Mesendoderm (in vitro differentiated cells): Measurements from ENCODE around the gene GBA2.

Experiments
- DNase-seq: peaks from one replicate; pipeline ENCODE4 v3.0.0; 2013
- H2AK5ac ChIP-seq: 2 replicates; pipeline ENCODE4 v1.6.1; 2013; ENCODE audit warnings: low read length, inconsistent platforms
- H2BK120ac ChIP-seq: 2 replicates; pipeline ENCODE4 v1.6.1; 2013; ENCODE audit warnings: low read depth, mild to moderate bottlenecking, low read length, moderate library complexity, mixed read lengths
- H2BK15ac ChIP-seq: replicated peaks from 2 replicates; pipeline ENCODE4 v1.6.1; 2013; ENCODE audit warnings: low read depth, mild to moderate bottlenecking, moderate library complexity
- H2BK5ac ChIP-seq: 2 replicates; pipeline ENCODE4 v1.6.1; 2013; ENCODE audit warnings: low read length, inconsistent platforms
- H3K18ac ChIP-seq: 2 replicates; pipeline ENCODE4 v1.6.1; 2013; ENCODE audit warnings: mild to moderate bottlenecking, low read length, mixed read lengths
- H3K23ac ChIP-seq: one replicate; pipeline ENCODE4 v1.6.1; 2013; ENCODE audit warnings: low read length
- H3K27ac ChIP-seq: 2 replicates; pipeline ENCODE4 v1.5.1; 2013; ENCODE audit warnings: low read depth, mild to moderate bottlenecking, inconsistent platforms, low read length, moderate library complexity
- H3K27me3 ChIP-seq: 2 replicates; pipeline ENCODE4 v1.6.1; 2013; ENCODE audit warnings: low read length, control low read depth, mild to moderate bottlenecking, inconsistent platforms; ENCODE audit not compliant: insufficient read depth, poor library complexity
- H3K36me3 ChIP-seq: 2 replicates; pipeline ENCODE4 v1.6.1; 2013; ENCODE audit warnings: low read length, inconsistent platforms; ENCODE audit not compliant: control insufficient read depth, insufficient read depth
- H3K4ac ChIP-seq: one replicate; pipeline ENCODE4 v1.6.1; 2013; ENCODE audit warnings: low read depth, mild to moderate bottlenecking, low read length, moderate library complexity
- H3K4me1 ChIP-seq: 2 replicates; pipeline ENCODE4 v1.6.1; 2013; ENCODE audit warnings: low read depth, low read length, inconsistent platforms; ENCODE audit not compliant: control insufficient read depth
- H3K4me2 ChIP-seq: 2 replicates; pipeline ENCODE4 v1.6.1; 2013; ENCODE audit warnings: low read length
- H3K4me3 ChIP-seq: 2 replicates; pipeline ENCODE4 v1.5.1; 2013; ENCODE audit warnings: mild to moderate bottlenecking, low read length
- H3K56ac ChIP-seq: one replicate; pipeline ENCODE4 v1.6.1; 2013; ENCODE audit warnings: low read length
- H3K79me1 ChIP-seq: 2 replicates; pipeline ENCODE4 v1.6.1; 2013; ENCODE audit warnings: low read length, inconsistent platforms
- H3K79me2 ChIP-seq: 2 replicates; pipeline ENCODE4 v1.6.1; 2013; ENCODE audit warnings: mild to moderate bottlenecking, low read length; ENCODE audit not compliant: control insufficient read depth, insufficient read depth
- H3K9ac ChIP-seq: 2 replicates; pipeline ENCODE4 v1.6.1; 2013; ENCODE audit warnings: low read length, inconsistent platforms
- H4K5ac ChIP-seq: one replicate; pipeline ENCODE4 v1.6.1; 2013; ENCODE audit warnings: low read length
- H4K8ac ChIP-seq: one replicate; pipeline ENCODE4 v1.6.1; 2013; ENCODE audit warnings: low read depth, mild to moderate bottlenecking, control low read depth, low read length, moderate library complexity
- WGBS: extraction: QIAGEN DNeasy Blood & Tissue Kit; methylation state at CpG from one replicate; pipeline ENCODE4 v1.1.7; 2013; ENCODE audit warnings: low lambda C conversion rate, missing lambda C conversion rate; ENCODE audit not compliant: insufficient coverage; ENCODE audit errors: extremely low coverage; 5-methylcytosine and 5-hydroxymethylcytosine counted together

Gene GBA2

DNA sequence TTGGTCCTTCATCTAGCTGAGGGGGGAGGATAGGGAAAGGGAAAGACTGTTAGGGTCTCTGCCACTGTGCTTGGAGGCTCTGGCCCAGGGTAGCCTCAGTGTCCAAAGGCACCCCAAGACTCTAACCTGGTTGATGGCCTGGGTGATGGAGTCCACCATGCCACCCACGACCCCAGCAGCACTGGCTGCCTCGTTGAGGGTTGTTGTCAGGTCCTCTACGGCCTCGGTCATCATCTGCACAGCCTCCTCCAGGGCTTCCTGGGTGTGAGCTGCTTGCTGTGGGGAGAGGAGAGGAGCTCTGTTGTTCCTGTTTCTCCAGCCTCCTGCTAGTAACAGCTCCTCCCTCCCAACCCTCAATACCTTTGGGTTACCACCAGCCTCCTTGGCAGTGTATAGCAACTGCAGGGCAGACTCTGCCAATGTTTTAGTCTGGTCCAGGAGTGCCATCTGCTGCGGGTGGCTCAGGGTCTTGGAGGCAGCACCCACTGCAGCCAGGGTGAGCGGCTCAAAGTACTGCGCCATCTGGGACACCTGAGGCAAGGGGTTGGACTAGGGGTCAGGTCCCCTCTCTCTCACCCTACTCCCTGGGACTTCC is 43.1 kb downstream of the GBA2 start:
- no peak overlapping the region for H3K4me2 ChIP-seq
- no peak overlapping the region for H3K9ac ChIP-seq
- peaks cover 47% of the 10 kb centered on the region for H3K36me3 ChIP-seq
- no peak overlapping the region for H3K4ac ChIP-seq
- H2BK15ac ChIP-seq: no peak overlapping the region
- no peak overlapping the region for H2BK5ac ChIP-seq
- H3K27me3 ChIP-seq: no peaks in the 10 kb centered on the region
- no peak overlapping the region for H2AK5ac ChIP-seq
- no peak overlapping the region for H4K8ac ChIP-seq
- WGBS: no CpG with 5 or more reads among the region's 7 CpGs
- DNase-seq: no peak
- no peak overlapping the region for H2BK120ac ChIP-seq
- H3K56ac ChIP-seq: no peak overlapping the region
- H4K5ac ChIP-seq: no peak overlapping the region
- H3K79me1 ChIP-seq: no peaks in the 10 kb centered on the region
- no peaks in the 10 kb centered on the region for H3K79me2 ChIP-seq
- no peak overlapping the region for H3K23ac ChIP-seq
- H3K18ac ChIP-seq: no peak overlapping the region
- no peak overlapping the region for H3K27ac ChIP-seq
- no peak overlapping the region for H3K4me3 ChIP-seq
- no peaks in the 10 kb centered on the region for H3K4me1 ChIP-seq

DNA sequence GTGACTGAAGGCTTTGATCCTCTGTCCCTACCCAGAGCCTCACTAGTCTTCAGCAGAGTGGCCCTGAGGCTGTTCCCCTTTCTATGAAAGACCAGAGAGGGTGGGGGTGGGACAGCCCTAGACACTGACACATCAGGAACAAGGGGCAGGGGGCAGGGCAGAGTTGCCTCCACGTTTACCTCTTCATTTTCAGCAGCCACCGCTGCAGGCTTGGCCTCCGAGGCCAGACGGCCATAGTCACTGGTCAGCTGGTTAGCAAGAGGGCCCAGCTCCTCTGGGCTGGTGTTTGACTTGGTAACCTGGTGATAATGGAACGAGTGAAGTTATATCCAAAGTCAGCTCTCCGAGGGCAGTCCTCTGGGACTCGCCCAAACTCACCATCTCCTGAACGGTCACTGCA is 43.7 kb downstream of the GBA2 start:
- Histone ChIP-seq H3K4me1 (no peaks in the 10 kb centered on the region), H2BK120ac (no peak overlapping the region), H3K9ac (no peak overlapping the region), H3K79me2 (no peaks in the 10 kb centered on the region), H3K4ac (no peak overlapping the region), H3K36me3 (peaks cover 47% of the 10 kb centered on the region), H3K23ac (no peak overlapping the region), H3K4me2 (no peak overlapping the region), H2AK5ac (no peak overlapping the region), H4K5ac (no peak overlapping the region), H2BK15ac (no peak overlapping the region), H3K18ac (no peak overlapping the region), H3K56ac (no peak overlapping the region), H2BK5ac (no peak overlapping the region), H3K4me3 (no peak overlapping the region), H3K27ac (no peak overlapping the region), H4K8ac (no peak overlapping the region), H3K27me3 (no peaks in the 10 kb centered on the region), H3K79me1 (no peaks in the 10 kb centered on the region)
- no peak for DNase-seq
- no CpG with 5 or more reads among the region's 8 CpGs for WGBS

DNA sequence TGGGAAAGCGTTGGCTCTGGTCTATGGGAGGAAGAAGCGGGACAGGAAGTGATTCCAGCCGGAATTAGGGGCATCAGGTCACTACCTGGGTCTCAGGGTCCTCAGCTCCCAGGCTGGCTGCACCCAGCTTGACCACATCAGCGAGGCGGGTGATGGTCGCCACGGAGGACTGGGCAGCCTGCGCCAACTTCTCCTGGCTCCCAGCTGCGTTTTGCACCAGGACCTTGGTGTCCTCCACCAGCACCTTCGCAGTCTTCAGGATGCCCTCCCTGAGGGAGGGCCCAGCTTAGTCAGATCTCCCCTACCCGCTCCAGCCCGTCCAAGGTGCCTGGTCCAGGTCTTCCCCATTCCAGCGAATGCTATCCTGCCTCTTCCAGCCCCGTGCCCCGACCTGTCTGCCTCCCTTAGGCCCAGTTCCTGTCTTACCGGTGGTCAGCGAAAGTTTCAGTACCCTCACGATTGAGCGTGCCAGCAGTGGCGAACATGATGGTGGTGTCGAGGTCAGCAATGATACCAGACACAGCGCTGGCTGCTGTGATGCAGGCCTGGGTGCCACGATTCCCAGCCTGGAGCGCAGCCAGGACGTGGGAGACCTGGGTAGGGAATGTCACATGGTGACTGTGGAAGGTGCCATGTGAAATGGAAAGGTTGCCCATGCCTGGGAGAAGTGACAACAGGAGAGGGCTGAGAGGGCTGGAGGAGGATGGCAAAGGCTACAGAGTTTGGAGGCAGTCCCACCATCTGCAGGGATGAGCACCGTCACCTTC is 44.9 kb downstream of the GBA2 start:
- DNase-seq: no peak
- H3K9ac ChIP-seq: no peak overlapping the region
- peaks cover 53% of the 10 kb centered on the region for H3K36me3 ChIP-seq
- no peak overlapping the region for H3K4me3 ChIP-seq
- H2BK120ac ChIP-seq: no peak overlapping the region
- H3K56ac ChIP-seq: no peak overlapping the region
- no peak overlapping the region for H3K18ac ChIP-seq
- no peak overlapping the region for H4K8ac ChIP-seq
- no peak overlapping the region for H3K27ac ChIP-seq
- no peak overlapping the region for H2AK5ac ChIP-seq
- H3K79me1 ChIP-seq: no peaks in the 10 kb centered on the region
- no peak overlapping the region for H3K4me2 ChIP-seq
- no peak overlapping the region for H4K5ac ChIP-seq
- H3K4me1 ChIP-seq: no peaks in the 10 kb centered on the region
- no peaks in the 10 kb centered on the region for H3K27me3 ChIP-seq
- H2BK15ac ChIP-seq: no peak overlapping the region
- no peak overlapping the region for H3K4ac ChIP-seq
- no peaks in the 10 kb centered on the region for H3K79me2 ChIP-seq
- no peak overlapping the region for H3K23ac ChIP-seq
- H2BK5ac ChIP-seq: no peak overlapping the region
- WGBS: no CpG with 5 or more reads among the region's 26 CpGs

DNA sequence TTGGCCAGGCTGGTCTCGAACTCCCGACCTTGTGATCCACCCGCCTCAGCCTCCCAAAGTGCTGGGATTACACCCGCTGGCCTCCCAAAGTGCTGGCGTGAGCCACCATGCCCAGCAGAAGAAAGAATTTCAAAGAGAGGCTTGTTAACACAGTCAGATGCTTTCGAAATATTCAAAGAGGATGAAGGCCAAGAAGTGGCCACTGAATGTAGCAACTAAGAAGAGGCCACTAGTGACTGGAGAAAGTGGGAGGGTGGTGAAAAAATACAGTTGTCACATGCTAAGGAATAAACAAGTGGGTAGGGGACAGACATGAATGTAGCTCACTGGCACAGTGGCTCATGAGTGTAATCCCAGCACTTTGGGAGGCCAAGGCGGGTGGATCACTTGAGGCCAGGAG is 46.3 kb downstream of the GBA2 start:
- no peak overlapping the region for H2BK120ac ChIP-seq
- no peaks in the 10 kb centered on the region for H3K79me2 ChIP-seq
- no peak overlapping the region for H4K8ac ChIP-seq
- H3K4me1 ChIP-seq: no peaks in the 10 kb centered on the region
- no peak overlapping the region for H3K27ac ChIP-seq
- no peaks in the 10 kb centered on the region for H3K27me3 ChIP-seq
- no peak overlapping the region for H3K4me3 ChIP-seq
- H3K4me2 ChIP-seq: no peak overlapping the region
- DNase-seq: no peak
- no peak overlapping the region for H3K4ac ChIP-seq
- no peak overlapping the region for H4K5ac ChIP-seq
- WGBS: no CpG with 5 or more reads among the region's 7 CpGs
- H3K36me3 ChIP-seq: peaks cover 58% of the 10 kb centered on the region
- no peak overlapping the region for H3K9ac ChIP-seq
- no peak overlapping the region for H2BK5ac ChIP-seq
- H2AK5ac ChIP-seq: no peak overlapping the region
- H3K18ac ChIP-seq: no peak overlapping the region
- no peak overlapping the region for H3K23ac ChIP-seq
- no peak overlapping the region for H2BK15ac ChIP-seq
- no peak overlapping the region for H3K56ac ChIP-seq
- no peaks in the 10 kb centered on the region for H3K79me1 ChIP-seq

DNA sequence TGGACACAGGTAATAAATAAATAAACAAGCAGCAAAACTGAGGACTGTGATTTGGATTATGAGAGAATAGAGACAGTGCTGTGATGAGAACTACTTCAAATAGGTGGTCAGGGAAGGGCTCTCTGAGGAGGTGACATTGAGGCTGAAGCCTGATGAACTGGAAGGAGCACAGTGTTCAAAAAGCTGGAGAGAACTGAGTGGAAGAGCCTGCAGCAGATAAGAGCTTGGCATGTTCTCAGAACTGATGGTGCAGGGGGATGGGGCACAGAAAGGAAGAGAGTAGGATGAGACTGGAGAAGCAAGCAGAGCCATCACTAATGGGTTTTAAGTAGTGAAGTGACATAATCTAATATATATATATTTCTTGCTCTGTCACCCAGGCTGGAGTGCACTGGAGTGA is 48.1 kb downstream of the GBA2 start:
- Histone ChIP-seq H3K79me1 (no peaks in the 10 kb centered on the region), H4K5ac (no peak overlapping the region), H2BK120ac (no peak overlapping the region), H3K27ac (no peak overlapping the region), H3K9ac (no peak overlapping the region), H2BK5ac (no peak overlapping the region), H3K36me3 (peaks cover 54% of the 10 kb centered on the region), H3K4me3 (no peak overlapping the region), H3K18ac (no peak overlapping the region), H3K23ac (no peak overlapping the region), H4K8ac (no peak overlapping the region), H3K56ac (no peak overlapping the region), H3K4ac (no peak overlapping the region), H3K79me2 (no peaks in the 10 kb centered on the region), H3K4me2 (no peak overlapping the region), H2AK5ac (no peak overlapping the region), H3K27me3 (no peaks in the 10 kb centered on the region), H3K4me1 (no peaks in the 10 kb centered on the region), H2BK15ac (no peak overlapping the region)
- DNase-seq: no peak

- Histone ChIP-seq H2BK5ac (no peak overlapping the region), H2AK5ac (no peak overlapping the region), H3K36me3 (peaks cover 52% of the 10 kb centered on the region), H3K56ac (no peak overlapping the region), H4K8ac (no peak overlapping the region), H3K4me2 (no peak overlapping the region), H3K79me1 (no peaks in the 10 kb centered on the region), H3K27me3 (no peaks in the 10 kb centered on the region), H2BK120ac (no peak overlapping the region), H3K4me1 (no peaks in the 10 kb centered on the region), H3K9ac (no peak overlapping the region), H3K27ac (no peak overlapping the region), H3K4me3 (no peak overlapping the region), H4K5ac (no peak overlapping the region), H2BK15ac (no peak overlapping the region), H3K23ac (no peak overlapping the region), H3K4ac (no peak overlapping the region), H3K18ac (no peak overlapping the region), H3K79me2 (no peaks in the 10 kb centered on the region)
- no peak for DNase-seq
- no CpG with 5 or more reads among the region's 11 CpGs for WGBS
Observed at GRCh38 chr9:35700031-35700430, 49.0 kb downstream of the GBA2 start.
